HCT116 (cell line): ENCODE results near the gene ARMH4. TPM values are rescaled to one million over a fixed set of nuclear protein-coding genes. Genes with fewer than 3 reads are reported as not detected.
"Not testable (repeated sequence)": the region's sequence is repeated elsewhere in the genome, so short reads cannot be mapped to it uniquely, and the experiment has no call there.

ENCODE experiments used
- ATAC-seq: fragments of 200-7000 bp; cut with Tn5 transposase; 2 replicates; pipeline ENCODE4 v1.9.1; 2020; ENCODE audit warnings: mild to moderate bottlenecking, moderate library complexity
- BruUV-seq: library from RNA; stranded (reverse); fragments of 400-500 nt; replicated peaks from 2 replicates; lab custom pipeline; 2021; lab: Mats Ljungman, UMichigan
- CTCF ChIA-PET: fragments of 300-600 bp; sonication (Branson Sonifier 250); formaldehyde crosslinking; loops from one replicate; lab custom pipeline; 2021; ENCODE audit warnings: antibody characterized with exemption; lab: Charles Lee
- POLR2A ChIA-PET: fragments of 300-600, 350-600 bp; sonication (Branson Sonifier 250); formaldehyde crosslinking; loops from one replicate; lab custom pipeline; 2021; ENCODE audit warnings: antibody characterized with exemption; lab: Charles Lee
- RAD21 ChIA-PET, 2 experiments: fragments of 300-600 bp; sonication (Branson Sonifier 250); formaldehyde crosslinking; loops; one replicate each; lab custom pipeline; 2023; ENCODE audit warnings: low total read pairs in 2 of 2; ENCODE audit not compliant: uncharacterized antibody in 2 of 2, unreplicated experiment in 2 of 2, low non-redundant PET in 1 of 2; lab: Charles Lee
- DNase-seq: peaks from one replicate; pipeline ENCODE4 v3.0.0-alpha.2; 2010; ENCODE audit warnings: low read depth, low spot score
- H2AFZ ChIP-seq: fragments of 200-600 bp; shearing (Covaris generic), sonication (generic); 2 replicates; pipeline ENCODE4 v1.6.1; 2017; ENCODE audit warnings: low read depth, mixed run types, mixed read lengths, antibody characterized with exemption, low read length; ENCODE audit not compliant: poor library complexity, severe bottlenecking
- H3K27ac ChIP-seq: 2 replicates; pipeline ENCODE4 v1.5.1; 2012; ENCODE audit warnings: low read depth, low read length
- H3K27me3 ChIP-seq: fragments of 200-600 bp; sonication (generic); 2 replicates; pipeline ENCODE4 v1.6.1; 2016; ENCODE audit warnings: mixed run types, low read length, mixed read lengths; ENCODE audit not compliant: insufficient read depth
- H3K36me3 ChIP-seq, 2 experiments: fragments of 200-500 bp in 1 of 2; fragments of 200-600 bp in 1 of 2; sonication (Bioruptor generic) in 1 of 2; sonication (generic) in 1 of 2; 2 replicates each; pipeline versions ENCODE4 v1.5.1 to v1.6.1; 2014 to 2016; ENCODE audit warnings: low read length in 2 of 2, inconsistent platforms in 1 of 2, mixed read lengths in 1 of 2, mixed run types in 1 of 2; ENCODE audit not compliant: insufficient read depth in 2 of 2, control insufficient read depth in 1 of 2
- H3K4me1 ChIP-seq, 2 experiments: fragments of 200-600 bp in 1 of 2; sonication (generic) in 1 of 2; 2 replicates each; pipeline versions ENCODE4 v1.5.1 to v1.6.1; 2012 to 2017; ENCODE audit warnings: low read length in 2 of 2, inconsistent platforms in 1 of 2, mild to moderate bottlenecking in 1 of 2, mixed read lengths in 1 of 2, mixed run types in 1 of 2, moderate library complexity in 1 of 2; ENCODE audit not compliant: insufficient read depth in 2 of 2, control insufficient read depth in 1 of 2
- H3K4me2 ChIP-seq: fragments of 200-600 bp; sonication (generic); 2 replicates; pipeline ENCODE4 v1.6.1; 2017; ENCODE audit warnings: mixed run types, low read length, mixed read lengths
- H3K4me3 ChIP-seq, 2 experiments: fragments of 200-600 bp in 1 of 2; sonication (generic) in 1 of 2; replicated peaks in 1 of 2; 2 replicates each; pipeline ENCODE4 v1.5.1; 2011 to 2016; ENCODE audit warnings: low read length in 2 of 2, control low read depth in 1 of 2, low read depth in 1 of 2, mild to moderate bottlenecking in 1 of 2, mixed read lengths in 1 of 2, mixed run types in 1 of 2
- H3K79me2 ChIP-seq: fragments of 200-600 bp; sonication (generic); 2 replicates; pipeline ENCODE4 v1.6.1; 2017; ENCODE audit warnings: mild to moderate bottlenecking, mixed run types, low read length, moderate library complexity, mixed read lengths; ENCODE audit not compliant: insufficient read depth
- H3K9ac ChIP-seq: fragments of 200-600 bp; sonication (generic); 2 replicates; pipeline ENCODE4 v1.6.1; 2016; ENCODE audit warnings: low read length, mixed read lengths
- H3K9me2 ChIP-seq: fragments of 200-600 bp; sonication (generic), shearing (Covaris generic); 2 replicates; pipeline ENCODE4 v1.6.1; 2017; ENCODE audit warnings: mixed run types, mild to moderate bottlenecking, moderate library complexity; ENCODE audit not compliant: insufficient read depth
- H3K9me3 ChIP-seq, 2 experiments: fragments of 200-500 bp in 1 of 2; fragments of 200-600 bp in 1 of 2; sonication (Bioruptor generic) in 1 of 2; sonication (generic) in 1 of 2; 2 replicates each; pipeline ENCODE4 v1.6.1; 2014 to 2017; ENCODE audit warnings: low read length in 2 of 2, mixed read lengths in 2 of 2, inconsistent platforms in 1 of 2, low read depth in 1 of 2, mild to moderate bottlenecking in 1 of 2, mixed run types in 1 of 2, moderate library complexity in 1 of 2; ENCODE audit not compliant: control insufficient read depth in 1 of 2, insufficient read depth in 1 of 2
- H4K20me1 ChIP-seq: fragments of 200-600 bp; sonication (generic), shearing (Covaris generic); 2 replicates; pipeline ENCODE4 v1.6.1; 2017; ENCODE audit warnings: mixed run types, mild to moderate bottlenecking, moderate library complexity; ENCODE audit not compliant: insufficient read depth
- CBX3 ChIP-seq: IDR thresholded peaks from 2 replicates; pipeline ENCODE4 v1.6.1; 2012; ENCODE audit warnings: low read depth
- EGR1 ChIP-seq: IDR thresholded peaks from 2 replicates; pipeline ENCODE4 v1.6.1; 2012; ENCODE audit warnings: low read depth
- EZH2 ChIP-seq: fragments of 200-600 bp; sonication (generic); IDR thresholded peaks from 2 replicates; pipeline ENCODE4 v1.6.1; 2017; ENCODE audit warnings: antibody characterized with exemption, mixed run types
- EZH2phosphoT487 ChIP-seq: fragments of 200-600 bp; IDR thresholded peaks from 2 replicates; pipeline ENCODE4 v1.6.1; 2018; ENCODE audit warnings: antibody characterized with exemption, borderline replicate concordance
- FOSL1 ChIP-seq: IDR thresholded peaks from 2 replicates; pipeline ENCODE4 v1.6.1; 2012; ENCODE audit warnings: low read depth
- JUND ChIP-seq: IDR thresholded peaks from 2 replicates; pipeline ENCODE4 v1.6.1; 2012
- POLR2AphosphoS5 ChIP-seq: IDR thresholded peaks from 2 replicates; pipeline ENCODE4 v1.6.1; 2011; ENCODE audit warnings: mild to moderate bottlenecking, low read depth, low read length, moderate library complexity
- RAD21 ChIP-seq: IDR thresholded peaks from 2 replicates; pipeline ENCODE4 v1.6.1; 2012; ENCODE audit warnings: low read depth, mild to moderate bottlenecking
- SIN3A ChIP-seq: IDR thresholded peaks from 2 replicates; pipeline ENCODE4 v1.6.1; 2012; ENCODE audit warnings: low read depth
- SP1 ChIP-seq: IDR thresholded peaks from 2 replicates; pipeline ENCODE4 v1.6.1; 2012; ENCODE audit warnings: low read depth
- SRF ChIP-seq: IDR thresholded peaks from 2 replicates; pipeline ENCODE4 v1.6.1; 2012; ENCODE audit warnings: low read depth
- TCF7L2 ChIP-seq: IDR thresholded peaks from 2 replicates; pipeline ENCODE4 v1.7.0; 2011; ENCODE audit warnings: borderline replicate concordance, inconsistent platforms; ENCODE audit not compliant: insufficient read depth, insufficient read length; ENCODE audit errors: extremely low read depth
- ZNF274 ChIP-seq: fragments of 200-500 bp; sonication (Bioruptor generic); IDR thresholded peaks from 2 replicates; pipeline ENCODE4 v1.6.1; 2014; ENCODE audit warnings: mild to moderate bottlenecking, low read depth, low read length, inconsistent platforms
- intact Hi-C: fragments of 100-400 bp; cut with micrococcal nuclease; formaldehyde crosslinking; loops from 2 replicates; pipeline ENCODE4 v1.10.0; 2022
- total RNA-seq: library from RNA; stranded (reverse); gene quantifications from one replicate; pipeline ENCODE4 v1.2.1, GENCODE V29; 2021; ENCODE audit not compliant: unreplicated experiment
- TF ChIP-seq, protein P1 (sequence below), 3 experiments: fragments of 200-600 bp in 1 of 3; sonication (generic) in 1 of 3; IDR thresholded peaks in 2 of 3; conservative IDR thresholded peaks in 1 of 3; 2 replicates each; pipeline ENCODE4 v1.5.1; 2012 to 2017; ENCODE audit warnings: low read depth in 2 of 3, low read length in 2 of 3, antibody characterized with exemption in 1 of 3, borderline replicate concordance in 1 of 3, control low read depth in 1 of 3, mild to moderate bottlenecking in 1 of 3, mixed read lengths in 1 of 3, mixed run types in 1 of 3, moderate library complexity in 1 of 3; ENCODE audit not compliant: insufficient read depth in 1 of 3
- TF ChIP-seq, protein P2 (sequence below): IDR thresholded peaks from 2 replicates; pipeline ENCODE4 v1.6.1; 2011; ENCODE audit warnings: mild to moderate bottlenecking, low read length, moderate library complexity; ENCODE audit not compliant: insufficient replicate concordance; ENCODE audit errors: extremely low read depth
- TF ChIP-seq, protein P3 (sequence below): IDR thresholded peaks from 2 replicates; pipeline ENCODE4 v1.6.1; 2012

Gene ARMH4
- total RNA-seq, 1 experiment from 2014 or later: 1.7 TPM

DNA sequence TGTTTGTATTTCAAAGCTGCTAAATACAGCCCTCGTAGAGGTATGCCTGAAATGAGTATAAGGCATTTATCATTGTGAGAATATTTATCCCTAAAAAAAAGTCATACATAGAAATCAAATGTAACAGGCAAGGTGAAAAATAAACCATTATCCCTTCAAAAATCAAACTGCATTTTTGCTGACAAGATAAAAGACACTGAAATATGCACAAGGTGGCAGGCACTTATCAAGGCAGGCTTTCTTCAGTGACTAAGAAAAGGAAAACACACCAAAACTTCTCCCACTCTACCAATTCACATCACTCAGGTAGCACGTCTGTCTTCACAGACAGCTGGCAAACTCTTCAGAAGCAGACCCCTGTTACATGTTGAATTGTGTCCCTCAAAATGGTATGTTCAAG is 23.6 kb downstream of the ARMH4 start:
- Histone ChIP-seq H3K4me1 (no peaks in the 10 kb centered on the region), H3K9ac (no peak overlapping the region), H3K9me2 (no peaks in the 10 kb centered on the region), H3K36me3 (no peaks in the 10 kb centered on the region), H3K9me3 (peaks cover 0 to 5% of the 10 kb centered on the region in 2 experiments; a peak in 1 of 4 replicates), H3K27me3 (no peaks in the 10 kb centered on the region), H2AFZ (no peak overlapping the region), H3K27ac (no peak overlapping the region), H4K20me1 (no peaks in the 10 kb centered on the region), H3K4me2 (no peak overlapping the region), H3K4me3 (no peak overlapping the region), H3K79me2 (no peaks in the 10 kb centered on the region)
- DNase-seq: no peak
- ChIA-PET CTCF (no interaction called here), POLR2A (no interaction called here), RAD21 (no interaction called here)
- ATAC-seq: no peak
- TF ChIP-seq EZH2 (no peak), POLR2AphosphoS5 (no peak), EZH2phosphoT487 (no peak), EGR1 (no peak), TCF7L2 (no peak), FOSL1 (no peak), RAD21 (no peak), CBX3 (no peak), JUND (no peak), ZNF274 (no peak), SRF (no peak), SIN3A (no peak), SP1 (no peak)
- TF ChIP-seq, protein P1, sequence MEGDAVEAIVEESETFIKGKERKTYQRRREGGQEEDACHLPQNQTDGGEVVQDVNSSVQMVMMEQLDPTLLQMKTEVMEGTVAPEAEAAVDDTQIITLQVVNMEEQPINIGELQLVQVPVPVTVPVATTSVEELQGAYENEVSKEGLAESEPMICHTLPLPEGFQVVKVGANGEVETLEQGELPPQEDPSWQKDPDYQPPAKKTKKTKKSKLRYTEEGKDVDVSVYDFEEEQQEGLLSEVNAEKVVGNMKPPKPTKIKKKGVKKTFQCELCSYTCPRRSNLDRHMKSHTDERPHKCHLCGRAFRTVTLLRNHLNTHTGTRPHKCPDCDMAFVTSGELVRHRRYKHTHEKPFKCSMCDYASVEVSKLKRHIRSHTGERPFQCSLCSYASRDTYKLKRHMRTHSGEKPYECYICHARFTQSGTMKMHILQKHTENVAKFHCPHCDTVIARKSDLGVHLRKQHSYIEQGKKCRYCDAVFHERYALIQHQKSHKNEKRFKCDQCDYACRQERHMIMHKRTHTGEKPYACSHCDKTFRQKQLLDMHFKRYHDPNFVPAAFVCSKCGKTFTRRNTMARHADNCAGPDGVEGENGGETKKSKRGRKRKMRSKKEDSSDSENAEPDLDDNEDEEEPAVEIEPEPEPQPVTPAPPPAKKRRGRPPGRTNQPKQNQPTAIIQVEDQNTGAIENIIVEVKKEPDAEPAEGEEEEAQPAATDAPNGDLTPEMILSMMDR (IDR thresholded peaks at IDR 0.05 in 2 of 3, conservative IDR thresholded peaks at IDR 0.05 in 1 of 3; ENCODE audit: borderline replicate concordance in 1 of 3, insufficient read depth in 1 of 3, low read depth in 2 of 3, low read length in 2 of 3): no peak
- TF ChIP-seq, protein P2, sequence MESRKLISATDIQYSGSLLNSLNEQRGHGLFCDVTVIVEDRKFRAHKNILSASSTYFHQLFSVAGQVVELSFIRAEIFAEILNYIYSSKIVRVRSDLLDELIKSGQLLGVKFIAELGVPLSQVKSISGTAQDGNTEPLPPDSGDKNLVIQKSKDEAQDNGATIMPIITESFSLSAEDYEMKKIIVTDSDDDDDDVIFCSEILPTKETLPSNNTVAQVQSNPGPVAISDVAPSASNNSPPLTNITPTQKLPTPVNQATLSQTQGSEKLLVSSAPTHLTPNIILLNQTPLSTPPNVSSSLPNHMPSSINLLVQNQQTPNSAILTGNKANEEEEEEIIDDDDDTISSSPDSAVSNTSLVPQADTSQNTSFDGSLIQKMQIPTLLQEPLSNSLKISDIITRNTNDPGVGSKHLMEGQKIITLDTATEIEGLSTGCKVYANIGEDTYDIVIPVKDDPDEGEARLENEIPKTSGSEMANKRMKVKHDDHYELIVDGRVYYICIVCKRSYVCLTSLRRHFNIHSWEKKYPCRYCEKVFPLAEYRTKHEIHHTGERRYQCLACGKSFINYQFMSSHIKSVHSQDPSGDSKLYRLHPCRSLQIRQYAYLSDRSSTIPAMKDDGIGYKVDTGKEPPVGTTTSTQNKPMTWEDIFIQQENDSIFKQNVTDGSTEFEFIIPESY: no peak
- TF ChIP-seq, protein P3, sequence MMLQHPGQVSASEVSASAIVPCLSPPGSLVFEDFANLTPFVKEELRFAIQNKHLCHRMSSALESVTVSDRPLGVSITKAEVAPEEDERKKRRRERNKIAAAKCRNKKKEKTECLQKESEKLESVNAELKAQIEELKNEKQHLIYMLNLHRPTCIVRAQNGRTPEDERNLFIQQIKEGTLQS: no peak
- no TSS peak for BruUV-seq
- intact Hi-C loops: no loop called here

DNA sequence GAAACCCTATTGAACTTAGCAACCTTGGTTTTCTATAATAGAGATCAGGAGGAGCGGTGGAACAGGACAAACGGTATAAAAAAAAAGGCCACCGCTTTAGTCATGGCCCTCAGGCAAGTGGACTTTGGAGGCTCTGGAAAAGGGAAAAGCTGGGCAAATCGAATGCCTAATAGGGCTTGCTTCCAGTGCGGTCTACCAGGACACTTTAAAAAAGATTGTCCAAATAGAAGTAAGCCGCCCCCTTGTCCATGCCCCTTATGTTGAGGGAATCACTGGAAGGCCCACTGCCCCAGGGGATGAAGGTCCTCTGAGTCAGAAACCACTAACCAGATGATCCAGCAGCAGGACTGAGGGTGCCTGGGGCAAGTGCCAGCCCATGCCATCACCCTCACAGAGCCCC is 29.5 kb downstream of the ARMH4 start:
- DNase-seq, H3K27me3 ChIP-seq, intact Hi-C loops, H2AFZ ChIP-seq, BruUV-seq, POLR2A ChIA-PET, ATAC-seq, H4K20me1 ChIP-seq, H3K36me3 ChIP-seq, H3K4me1 ChIP-seq, H3K9me2 ChIP-seq, RAD21 ChIA-PET, H3K79me2 ChIP-seq, CTCF ChIA-PET, H3K4me2 ChIP-seq, H3K4me3 ChIP-seq, H3K9ac ChIP-seq, H3K9me3 ChIP-seq, H3K27ac ChIP-seq: not testable (repeated sequence)
